SK-N-SH treated with all-trans-retinoic acid at 6 μM for 48 hours (cell line): ENCODE data around the gene UNKL.

Source experiments
- ATAC-seq: fragments of 200-7000 bp; cut with Tn5 transposase; 3 replicates; pipeline ENCODE4 v1.9.1; 2020; ENCODE audit warnings: mild to moderate bottlenecking, moderate library complexity
- ARNTL ChIP-seq: fragments of 450-650 bp; formaldehyde crosslinking; IDR thresholded peaks from 2 replicates; pipeline ENCODE4 v1.5.0; 2020; ENCODE audit warnings: low read depth, mild to moderate bottlenecking, moderate library complexity, borderline replicate concordance
- BACH2 ChIP-seq: fragments of 250-450 bp; sonication (Bioruptor Pico); IDR thresholded peaks from 2 replicates; pipeline ENCODE4 v1.9.0; 2021; ENCODE audit warnings: mild to moderate bottlenecking, borderline replicate concordance
- CSDC2 ChIP-seq: fragments of 250-450 bp; sonication (Bioruptor Pico); IDR thresholded peaks from 2 replicates; pipeline ENCODE4 v1.5.0; 2020; ENCODE audit warnings: mild to moderate bottlenecking, moderate library complexity
- CSRNP3 ChIP-seq: fragments of 250-450 bp; sonication (Bioruptor Pico); IDR thresholded peaks from 2 replicates; pipeline ENCODE4 v1.5.1; 2021; ENCODE audit warnings: mild to moderate bottlenecking, moderate library complexity
- ESRRG ChIP-seq: fragments of 250-450 bp; sonication (Bioruptor Pico); IDR thresholded peaks from 2 replicates; pipeline ENCODE4 v1.6.1; 2021; ENCODE audit warnings: mild to moderate bottlenecking
- GLIS3 ChIP-seq: fragments of 250-450 bp; sonication (Bioruptor Pico); IDR thresholded peaks from 2 replicates; pipeline ENCODE4 v1.5.0; 2020; ENCODE audit warnings: mild to moderate bottlenecking, moderate library complexity
- OSR1 ChIP-seq: fragments of 250-450 bp; sonication (Bioruptor Pico); IDR thresholded peaks from 2 replicates; pipeline ENCODE4 v1.8.0; 2022; ENCODE audit warnings: moderate library complexity, mild to moderate bottlenecking, inconsistent platforms
- PATZ1 ChIP-seq: fragments of 250-450 bp; sonication (Bioruptor Pico); IDR thresholded peaks from 2 replicates; pipeline ENCODE4 v1.8.0; 2020; ENCODE audit warnings: mild to moderate bottlenecking, moderate library complexity, borderline replicate concordance
- POU6F1 ChIP-seq: fragments of 250-450 bp; sonication (Bioruptor Pico); IDR thresholded peaks from 2 replicates; pipeline ENCODE4 v1.8.0; 2021; ENCODE audit warnings: low read depth, mild to moderate bottlenecking, moderate library complexity, borderline replicate concordance
- PPARA ChIP-seq: fragments of 250-450 bp; sonication (Bioruptor Pico); IDR thresholded peaks from 2 replicates; pipeline ENCODE4 v1.5.0; 2020; ENCODE audit warnings: mild to moderate bottlenecking, borderline replicate concordance
- RARB ChIP-seq: fragments of 250-450 bp; sonication (Bioruptor Pico); IDR thresholded peaks from 2 replicates; pipeline ENCODE4 v1.8.0; 2021; ENCODE audit warnings: mild to moderate bottlenecking, moderate library complexity
- SNAI2 ChIP-seq: fragments of 250-450 bp; sonication (Bioruptor Pico); IDR thresholded peaks from 2 replicates; pipeline ENCODE4 v1.5.0; 2020; ENCODE audit warnings: mild to moderate bottlenecking, moderate library complexity
- TCF4 ChIP-seq: fragments of 250-450 bp; sonication (Bioruptor Pico); IDR thresholded peaks from 2 replicates; pipeline ENCODE4 v1.8.0; 2021; ENCODE audit warnings: mild to moderate bottlenecking, moderate library complexity, borderline replicate concordance
- TOX ChIP-seq: fragments of 250-450 bp; sonication (Bioruptor Pico); IDR thresholded peaks from 2 replicates; pipeline ENCODE4 v1.8.0; 2021; ENCODE audit warnings: mild to moderate bottlenecking, moderate library complexity, borderline replicate concordance
- ZC3H10 ChIP-seq: fragments of 250-450 bp; sonication (Bioruptor Pico); IDR thresholded peaks from 2 replicates; pipeline ENCODE4 v1.5.1; 2021; ENCODE audit warnings: mild to moderate bottlenecking, moderate library complexity
- ZFP3 ChIP-seq: fragments of 250-450 bp; sonication (Bioruptor Pico); IDR thresholded peaks from 2 replicates; pipeline ENCODE4 v1.5.0; 2020; ENCODE audit warnings: mild to moderate bottlenecking, moderate library complexity
- ZFP30 ChIP-seq: fragments of 450-650 bp; formaldehyde crosslinking; IDR thresholded peaks from 2 replicates; pipeline ENCODE4 v1.5.0; 2022; ENCODE audit warnings: mild to moderate bottlenecking, moderate library complexity
- ZNF565 ChIP-seq: fragments of 450-650 bp; formaldehyde crosslinking; conservative IDR thresholded peaks from 2 replicates; pipeline ENCODE4 v1.5.0; 2020; ENCODE audit warnings: low read depth, mild to moderate bottlenecking, moderate library complexity
- ZNF70 ChIP-seq: fragments of 450-650 bp; formaldehyde crosslinking; IDR thresholded peaks from 2 replicates; pipeline ENCODE4 v1.5.0; 2020; ENCODE audit warnings: mild to moderate bottlenecking, moderate library complexity
- ZNF8 ChIP-seq: fragments of 450-650 bp; formaldehyde crosslinking; IDR thresholded peaks from 2 replicates; pipeline ENCODE4 v1.5.0; 2020; ENCODE audit warnings: mild to moderate bottlenecking, moderate library complexity

The UNKL gene

GRCh38 chr16:1444730-1445517 is 30.4 kb upstream of the UNKL start:
- TF ChIP-seq ESRRG (CRISPR knock-in tag) (no peak), ZNF565 (CRISPR knock-in tag) (no peak), RARB (CRISPR knock-in tag) (no peak), POU6F1 (CRISPR knock-in tag) (no peak), CSDC2 (CRISPR knock-in tag) (no peak)
- TF ChIP-seq, all 23 proteins: peak for 0
- no peak for ATAC-seq

- ATAC-seq: peak; percentile 8; the same call in 1 of the 3 replicates
- TF ChIP-seq ZFP30 (no peak), ZC3H10 (no peak), CSDC2 (CRISPR knock-in tag) (no peak), TCF4 (CRISPR knock-in tag) (no peak), BACH2 (CRISPR knock-in tag) (no peak), CSRNP3 (CRISPR knock-in tag) (no peak), ESRRG (CRISPR knock-in tag) (no peak), RARB (CRISPR knock-in tag) (no peak), ZNF70 (no peak), POU6F1 (CRISPR knock-in tag) (no peak), GLIS3 (CRISPR knock-in tag) (no peak), OSR1 (CRISPR knock-in tag) (no peak), ZFP3 (no peak), SNAI2 (CRISPR knock-in tag) (no peak), ARNTL (CRISPR knock-in tag) (no peak), PPARA (CRISPR knock-in tag) (no peak), ZNF565 (CRISPR knock-in tag) (no peak)
Observed at GRCh38 chr16:1443980-1444729, 29.7 kb upstream of the UNKL start, which contains the start of gene CCDC154. CCDC154 (minus strand) TSS chr16:1444556; CDS start chr16:1444322, 234 bp downstream.

GRCh38 chr16:1443403-1443973 is 29.0 kb upstream of the UNKL start:
- peak; percentile 10; the same call in 2 of the 3 replicates for ATAC-seq
- TF ChIP-seq BACH2 (CRISPR knock-in tag) (no peak), TOX (no peak), ZNF8 (no peak), PATZ1 (CRISPR knock-in tag) (no peak), ARNTL (CRISPR knock-in tag) (no peak), CSRNP3 (CRISPR knock-in tag) (no peak)
